C4-2B (cell line): ENCODE data around the gene TRIM61.

Experiments used
- CTCF ChIP-seq: fragments of 450-650 bp; conservative IDR thresholded peaks from 2 replicates; pipeline ENCODE4 v1.5.1; 2017; ENCODE audit warnings: mild to moderate bottlenecking
- ZFX ChIP-seq: fragments of 450-650 bp; IDR thresholded peaks from 2 replicates; pipeline ENCODE4 v1.6.1; 2017

- TF ChIP-seq CTCF (no peak), ZFX (no peak)
These were observed 36.2 kb upstream of the TRIM61 start for GRCh38 chr4:165013691-165014090.
